Transverse colon (tissue), 4 donors: ENCODE results near the gene KIF1A. TPM values are rescaled to one million over a fixed set of nuclear protein-coding genes. Genes with fewer than 3 reads are reported as not detected.

ENCODE experiments used
- DNase-seq: peaks from one replicate; pipeline ENCODE4 v3.0.0-alpha.2; 2019
- H3K27ac ChIP-seq, 4 donors: fragments of 200-600 bp; sonication (generic); 2 replicates each; pipeline ENCODE4 v1.5.1; 2016 to 2018; ENCODE audit warnings: inconsistent platforms in 4 of 4
- H3K27me3 ChIP-seq: fragments of 200-600 bp; sonication (generic); 2 replicates; pipeline ENCODE4 v1.5.1; 2017; ENCODE audit warnings: inconsistent platforms
- H3K36me3 ChIP-seq, 4 donors: fragments of 200-600 bp; sonication (generic); 2 replicates each; pipeline ENCODE4 v1.5.1; 2017 to 2019; ENCODE audit warnings: inconsistent platforms in 4 of 4
- H3K4me1 ChIP-seq, 4 donors: fragments of 200-600 bp; sonication (generic); 2 replicates each; pipeline ENCODE4 v1.5.1; 2017 to 2020; ENCODE audit warnings: inconsistent platforms in 4 of 4
- H3K4me3 ChIP-seq, 4 donors: fragments of 200-600 bp; sonication (generic); 1 replicate in 1 of 4; 2 replicates in 3 of 4; pipeline versions ENCODE4 v1.5.1 to v1.6.1; 2017 to 2019; ENCODE audit warnings: inconsistent platforms in 4 of 4
- H3K9me3 ChIP-seq, 2 donors: fragments of 200-600 bp; sonication (generic); 2 replicates each; pipeline ENCODE4 v1.5.1; 2017 to 2019; ENCODE audit warnings: inconsistent platforms in 2 of 2
- EP300 ChIP-seq: sonication (generic); formaldehyde crosslinking; IDR thresholded peaks from one replicate; pipeline ENCODE4 v1.6.1; 2017; ENCODE audit warnings: antibody characterized with exemption, low read depth
- POLR2A ChIP-seq: fragments of 450-650 bp; IDR thresholded peaks from one replicate; pipeline ENCODE4 v1.6.1; 2016; ENCODE audit warnings: antibody characterized with exemption, mild to moderate bottlenecking, moderate library complexity
- POLR2AphosphoS5 ChIP-seq, 3 donors: sonication (generic); formaldehyde crosslinking; IDR thresholded peaks; one replicate each; pipeline ENCODE4 v1.6.1; 2016; ENCODE audit warnings: antibody characterized with exemption in 3 of 3
- WGBS, 2 donors: methylation state at CpG; one replicate each; pipeline ENCODE4 v1.1.5; 2018; ENCODE audit warnings: low coverage in 1 of 2; 5-methylcytosine and 5-hydroxymethylcytosine counted together
- in situ Hi-C, 4 donors: fragments of 200-750 bp; cut with MboI; loops; one replicate each; pipeline versions ENCODE4 v1.15.0 to v1.15.1; 2017; ENCODE audit warnings: low sequenced_read_pairs in 3 of 4, low pct_ligation_motif_present in 1 of 4, low pct_unique_long_range_greater_than_20kb in 1 of 4
- intact Hi-C: fragments of 100-400 bp; cut with DNase I; formaldehyde crosslinking; loops from one replicate; pipeline ENCODE4 v1.15.1; 2023; ENCODE audit warnings: low total_unique reads
- total RNA-seq, 4 donors: library from RNA; depleted of rRNA; stranded (reverse); fragments of >200 nt; gene quantifications; one replicate each; pipeline ENCODE4 v1.1.0, GENCODE V29; 2016
- TF ChIP-seq, protein P1 (sequence below), 5 experiments: fragments of 200-600 bp in 3 of 5; fragments of 450-650 bp in 2 of 5; sonication (generic) in 3 of 5; IDR thresholded peaks; 1 replicate in 2 of 5; 2 replicates in 3 of 5; pipeline ENCODE4 v1.5.1; 2016 to 2017; ENCODE audit warnings: antibody characterized with exemption in 5 of 5, inconsistent platforms in 3 of 5, mild to moderate bottlenecking in 2 of 5, moderate library complexity in 1 of 5

The KIF1A gene
- total RNA-seq, 4 donors from 2014 or later, result 0.40 to 3.4 (median 2.9) TPM

DNA sequence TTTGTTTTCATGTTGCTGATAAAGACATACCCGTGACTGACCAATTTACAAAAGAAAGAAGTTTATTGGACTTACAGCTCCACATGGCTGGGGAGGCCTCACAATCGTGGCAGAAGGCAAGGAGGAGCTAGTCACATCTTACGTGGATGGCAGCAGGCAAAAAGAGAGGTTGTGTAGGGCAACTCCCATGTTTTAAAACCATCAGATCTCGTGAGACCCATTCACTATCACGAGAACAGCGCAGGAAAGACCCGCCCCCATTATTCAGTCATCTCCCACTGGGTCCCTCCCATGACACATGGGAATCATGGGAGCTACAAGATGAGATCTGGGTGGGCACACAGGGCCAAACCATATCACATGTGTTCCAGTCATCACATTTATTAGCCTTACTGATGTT is 111.6 kb downstream of the KIF1A start:
- 43 to 62% methylated on average over 1 to 7 of the region's 7 CpGs for WGBS, 2 donors
- intact Hi-C loops, result no loop called here
- no peak for TF ChIP-seq POLR2A
- TF ChIP-seq, protein P1, sequence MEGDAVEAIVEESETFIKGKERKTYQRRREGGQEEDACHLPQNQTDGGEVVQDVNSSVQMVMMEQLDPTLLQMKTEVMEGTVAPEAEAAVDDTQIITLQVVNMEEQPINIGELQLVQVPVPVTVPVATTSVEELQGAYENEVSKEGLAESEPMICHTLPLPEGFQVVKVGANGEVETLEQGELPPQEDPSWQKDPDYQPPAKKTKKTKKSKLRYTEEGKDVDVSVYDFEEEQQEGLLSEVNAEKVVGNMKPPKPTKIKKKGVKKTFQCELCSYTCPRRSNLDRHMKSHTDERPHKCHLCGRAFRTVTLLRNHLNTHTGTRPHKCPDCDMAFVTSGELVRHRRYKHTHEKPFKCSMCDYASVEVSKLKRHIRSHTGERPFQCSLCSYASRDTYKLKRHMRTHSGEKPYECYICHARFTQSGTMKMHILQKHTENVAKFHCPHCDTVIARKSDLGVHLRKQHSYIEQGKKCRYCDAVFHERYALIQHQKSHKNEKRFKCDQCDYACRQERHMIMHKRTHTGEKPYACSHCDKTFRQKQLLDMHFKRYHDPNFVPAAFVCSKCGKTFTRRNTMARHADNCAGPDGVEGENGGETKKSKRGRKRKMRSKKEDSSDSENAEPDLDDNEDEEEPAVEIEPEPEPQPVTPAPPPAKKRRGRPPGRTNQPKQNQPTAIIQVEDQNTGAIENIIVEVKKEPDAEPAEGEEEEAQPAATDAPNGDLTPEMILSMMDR (IDR thresholded peaks at IDR 0.05), result no peak
- no peak for TF ChIP-seq EP300
- Histone ChIP-seq H3K36me3 (no peaks in the 10 kb centered on the region), H3K27me3 (peaks cover 15% of the 10 kb centered on the region), H3K4me1 (no peaks in the 10 kb centered on the region), H3K9me3 (no peaks in the 10 kb centered on the region), H3K4me3 (no peak overlapping the region), H3K27ac (no peak overlapping the region)
- DNase-seq, result no peak
- in situ Hi-C loops, result loop anchor here in 2 of 4 donors (25.0 kb wide), 1 partner anchor 196 kb away; no protein-coding TSS in a partner anchor

DNA sequence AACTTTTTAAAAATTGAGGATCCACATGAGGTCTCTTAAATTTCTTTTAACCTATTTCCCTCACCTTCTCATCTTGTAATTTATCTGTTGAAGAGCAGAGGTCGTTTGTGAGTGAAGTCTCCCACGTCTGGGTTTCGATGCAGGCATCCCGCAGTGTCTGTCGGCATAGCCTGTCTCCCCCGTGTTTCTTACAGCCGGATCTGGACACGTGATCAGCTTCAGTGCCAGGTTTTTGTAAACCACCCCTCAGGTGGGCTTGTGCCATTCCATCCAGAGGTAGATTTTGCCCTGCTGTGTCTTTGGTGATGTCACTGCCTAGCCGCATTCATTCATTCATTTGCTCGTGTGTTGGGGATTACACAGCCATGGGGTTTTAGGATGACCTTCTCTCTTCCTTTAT is 112.2 kb downstream of the KIF1A start:
- H3K36me3 ChIP-seq, result no peaks in the 10 kb centered on the region
- H3K4me1 ChIP-seq, result no peaks in the 10 kb centered on the region
- DNase-seq, result no peak
- no peak overlapping the region for H3K4me3 ChIP-seq
- H3K27me3 ChIP-seq, result peaks cover 19% of the 10 kb centered on the region
- intact Hi-C loops (no loop called here), in situ Hi-C loops (loop anchor here in 2 of 4 donors (25.0 kb wide), 1 partner anchor 196 kb away; no protein-coding TSS in a partner anchor)
- TF ChIP-seq, protein P1 (IDR thresholded peaks at IDR 0.05), result no peak
- no peak for TF ChIP-seq POLR2AphosphoS5 (IDR thresholded peaks at IDR 0.05)
- TF ChIP-seq EP300, result no peak
- TF ChIP-seq POLR2A, result no peak
- WGBS, 2 donors, result 50 to 71% methylated on average over 2 to 10 of the region's 10 CpGs
- no peaks in the 10 kb centered on the region for H3K9me3 ChIP-seq
- no peak overlapping the region for H3K27ac ChIP-seq

DNA sequence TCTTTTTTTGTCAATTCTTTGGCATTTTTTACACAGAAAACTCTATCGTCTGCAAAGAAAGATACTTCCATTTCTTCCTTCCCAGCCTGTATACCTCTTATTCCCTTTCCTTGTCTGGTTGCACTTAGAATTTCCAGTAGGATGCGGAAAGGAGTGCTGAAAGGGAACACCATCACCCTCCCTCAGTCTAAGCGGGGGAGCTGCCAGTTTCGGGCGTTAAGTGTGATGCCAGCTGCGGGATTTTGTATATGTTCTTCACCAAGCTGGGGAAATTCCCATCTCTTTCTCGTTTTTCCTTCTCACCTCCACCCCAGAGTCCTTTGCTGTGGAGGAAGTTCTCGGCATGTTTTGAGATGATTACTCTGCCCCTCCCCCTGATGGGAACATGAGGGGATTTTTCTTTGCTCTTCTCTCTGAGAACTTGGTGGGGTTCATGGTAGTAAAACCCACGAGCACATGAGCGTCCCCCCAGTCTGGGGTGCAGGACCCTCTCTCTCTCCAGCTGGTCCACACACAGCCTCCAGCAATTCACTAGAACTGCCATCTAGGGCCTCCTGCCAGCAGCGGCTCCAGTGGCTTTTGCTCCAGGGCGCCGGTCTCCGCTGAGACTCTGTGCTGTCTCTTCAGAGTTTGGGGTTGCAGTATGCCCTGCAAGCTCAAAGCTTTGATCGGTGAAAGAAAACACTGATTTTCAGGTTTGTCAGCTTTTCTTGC is 112.8 kb downstream of the KIF1A start:
- H3K36me3 ChIP-seq, result no peaks in the 10 kb centered on the region
- no peak overlapping the region for H3K4me3 ChIP-seq
- intact Hi-C loops (no loop called here), in situ Hi-C loops (loop anchor here in 2 of 4 donors (25.0 kb wide), 1 partner anchor 195 kb away; no protein-coding TSS in a partner anchor)
- no peak for DNase-seq
- H3K4me1 ChIP-seq, result no peaks in the 10 kb centered on the region
- peaks cover 19% of the 10 kb centered on the region for H3K27me3 ChIP-seq
- 59 to 83% methylated on average over 1 to 15 of the region's 15 CpGs for WGBS, 2 donors
- H3K27ac ChIP-seq, result no peak overlapping the region
- TF ChIP-seq POLR2A (no peak), POLR2AphosphoS5 (IDR thresholded peaks at IDR 0.05) (no peak), EP300 (no peak)
- TF ChIP-seq, protein P1 (IDR thresholded peaks at IDR 0.05), result no peak
- H3K9me3 ChIP-seq, result no peaks in the 10 kb centered on the region

DNA sequence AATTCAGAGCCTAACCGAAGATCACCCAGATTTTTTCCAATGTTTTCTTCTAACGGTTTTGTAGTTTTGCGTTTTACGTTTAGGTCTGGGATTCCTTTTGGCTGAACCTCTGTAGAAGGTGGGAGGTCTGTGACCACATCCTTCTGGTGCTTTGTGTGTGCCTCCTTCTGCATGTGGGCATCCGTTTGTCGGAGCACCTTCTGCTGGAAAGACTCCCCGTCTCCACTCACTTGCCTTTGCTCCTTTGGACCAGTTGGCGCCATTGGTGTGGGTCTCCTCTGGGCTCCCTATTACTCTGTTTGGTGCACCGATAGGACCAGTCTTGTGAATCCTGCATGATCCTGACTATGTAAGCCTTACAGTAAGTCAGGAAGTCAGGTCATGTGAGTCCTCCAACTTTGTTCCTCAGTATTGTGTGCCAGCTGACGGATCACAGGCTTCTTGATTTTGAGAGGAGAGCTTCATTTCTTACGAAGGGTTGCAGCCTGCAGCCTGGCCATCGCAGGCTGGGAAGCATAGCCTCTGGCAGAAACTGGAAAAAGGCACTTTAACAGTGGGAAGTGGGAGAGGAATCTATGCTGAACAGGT is 114.7 kb downstream of the KIF1A start:
- in situ Hi-C loops (loop anchor here in 2 of 4 donors (25.0 kb wide), 1 partner anchor 193 kb away; no protein-coding TSS in a partner anchor), intact Hi-C loops (no loop called here)
- no peak for TF ChIP-seq POLR2A
- TF ChIP-seq POLR2AphosphoS5 (IDR thresholded peaks at IDR 0.05), result no peak
- TF ChIP-seq, protein P1 (IDR thresholded peaks at IDR 0.05), result no peak
- no peak for TF ChIP-seq EP300
- Histone ChIP-seq H3K27me3 (peaks cover 19% of the 10 kb centered on the region), H3K9me3 (no peaks in the 10 kb centered on the region), H3K27ac (no peak overlapping the region), H3K4me3 (no peak overlapping the region), H3K4me1 (no peaks in the 10 kb centered on the region), H3K36me3 (no peaks in the 10 kb centered on the region)
- DNase-seq, result no peak
- WGBS, 2 donors, result 68 to 69% methylated on average over 7 to 12 of the region's 12 CpGs
